ENCODE data around the gene MCFD2. TPM values are rescaled to one million over a fixed set of nuclear protein-coding genes. Genes with fewer than 3 reads are reported as not detected.

Gene MCFD2
- total RNA-seq, 2 experiments from 2014 or later, result 38.6 to 46.8 TPM

DNA sequence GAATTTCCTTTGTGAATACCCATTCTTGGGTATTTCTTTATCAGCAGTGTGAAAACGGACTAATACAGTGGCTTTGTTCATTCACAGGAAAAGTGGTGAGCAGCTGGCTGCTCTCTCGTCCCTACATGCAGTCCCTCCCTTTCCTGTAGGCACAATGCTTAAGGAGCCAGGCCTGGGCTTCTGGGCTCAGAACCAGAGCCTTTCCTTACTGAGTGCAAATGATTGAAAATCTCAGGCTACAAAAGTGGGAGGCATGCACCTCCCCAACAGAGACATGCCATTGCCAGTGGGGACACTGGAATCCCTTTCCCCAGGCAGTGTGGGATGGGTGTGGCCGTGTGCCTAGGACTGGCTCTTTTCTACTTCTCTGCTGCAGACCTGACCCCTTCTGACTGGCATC, 61.3 kb downstream of the MCFD2 start:
- Mint-ChIP-seq H3K9me3 (no peaks in the 10 kb centered on the region), H3K4me3 (no peak overlapping the region), H3K4me1 (peaks cover 2% of the 10 kb centered on the region), H3K27me3 (no peaks in the 10 kb centered on the region), H3K27ac (no peak overlapping the region), H3K36me3 (no peaks in the 10 kb centered on the region)
- no peak for ATAC-seq (ENCODE audit: low read depth)
- POLR2A ChIA-PET, result no interaction called here
- no peak for DNase-seq

DNA sequence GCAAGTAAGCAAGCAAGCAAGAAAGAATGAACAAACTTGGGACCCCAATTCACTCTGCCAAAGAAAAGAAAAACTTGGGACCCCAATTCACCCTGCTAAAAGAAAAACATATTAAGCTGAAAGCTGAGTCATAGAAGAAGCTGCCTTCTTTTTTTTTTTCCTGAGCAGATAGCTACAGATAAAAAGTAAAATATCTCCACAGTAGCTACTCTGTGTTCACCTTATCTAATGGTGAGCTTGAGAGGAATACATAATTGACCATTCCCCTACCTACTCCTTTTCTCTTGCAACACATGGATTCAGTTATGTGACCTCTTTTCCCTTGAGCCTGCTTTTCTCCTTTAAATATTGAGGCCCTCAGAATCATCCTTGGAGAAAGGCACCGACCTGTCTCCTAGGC, 63.0 kb downstream of the MCFD2 start:
- H3K27me3 Mint-ChIP-seq, result peaks cover 9% of the 10 kb centered on the region
- no peak for ATAC-seq (ENCODE audit: low read depth)
- no peaks in the 10 kb centered on the region for H3K4me1 Mint-ChIP-seq
- no peak overlapping the region for H3K4me3 Mint-ChIP-seq
- H3K9me3 Mint-ChIP-seq, result no peaks in the 10 kb centered on the region
- H3K36me3 Mint-ChIP-seq, result no peaks in the 10 kb centered on the region
- no peak overlapping the region for H3K27ac Mint-ChIP-seq
- DNase-seq, result no peak
- POLR2A ChIA-PET, result interaction anchor here (0.7 kb wide), 1 partner anchor 22 kb away, joined by 3 read pairs; no protein-coding TSS in a partner anchor

DNA sequence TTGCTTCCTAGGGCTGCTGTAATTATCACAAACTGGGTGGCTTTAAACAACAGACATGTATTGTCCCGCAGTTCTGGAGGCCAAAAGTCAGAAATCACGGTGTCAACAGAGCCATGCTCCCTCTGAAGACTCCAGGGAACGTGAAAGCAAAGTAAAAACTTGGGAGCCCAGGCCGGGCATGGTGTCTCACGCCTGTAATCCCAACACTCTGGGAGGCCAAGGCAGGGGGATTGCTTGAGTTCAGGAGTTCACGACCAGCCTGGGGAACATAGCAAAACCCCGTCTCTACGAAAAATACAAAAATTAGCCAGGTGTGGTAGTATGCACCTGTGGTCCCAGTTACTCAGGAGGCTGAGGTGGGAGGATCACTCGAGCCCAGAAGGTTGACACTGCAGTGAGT, 63.5 kb downstream of the MCFD2 start:
- H3K4me1 Mint-ChIP-seq, result no peaks in the 10 kb centered on the region
- ATAC-seq (ENCODE audit: low read depth) (no peak), DNase-seq (no peak)
- no peak overlapping the region for H3K4me3 Mint-ChIP-seq
- no peaks in the 10 kb centered on the region for H3K9me3 Mint-ChIP-seq
- peaks cover 9% of the 10 kb centered on the region for H3K27me3 Mint-ChIP-seq
- POLR2A ChIA-PET, result no interaction called here
- no peaks in the 10 kb centered on the region for H3K36me3 Mint-ChIP-seq
- H3K27ac Mint-ChIP-seq, result no peak overlapping the region

Other genes starting within 250 kb of the MCFD2 start
- gene SOCS5, start 216.5 kb downstream of the MCFD2 start, total RNA-seq, result 10 to 100 TPM; 11.1 to 11.6 TPM
- gene TTC7A, start 25.4 kb upstream of the MCFD2 start, total RNA-seq, result 10 to 100 TPM; 57.1 to 59.3 TPM
- gene STPG4, start 239.5 kb upstream of the MCFD2 start, total RNA-seq, result under 1 TPM; 0.19 to 0.74 TPM

Data from activated naive CD8-positive, alpha-beta T cell treated with anti-CD3 and anti-CD28 coated beads, Interleukin-2, amount 10 ng/mL, durations not matched to agents 7 days and 5 days (primary cell).